Left kidney (tissue), 2 donors: ENCODE data around the gene KANSL2. TPM values are rescaled to one million over a fixed set of nuclear protein-coding genes. Genes with fewer than 3 reads are reported as not detected.
A peak's percentile ranks its signal among the peaks of the same experiment; 100 is the strongest.

Source experiments
- DNase-seq: peaks from one replicate; pipeline ENCODE4 v3.0.0-alpha.2; 2013
- polyA plus RNA-seq: library from polyadenylated mRNA; unstranded; fragments of 120-200 nt; gene quantifications from one replicate; pipeline ENCODE4 v1.2.1, GENCODE V29; 2013; ENCODE audit not compliant: insufficient read length

The KANSL2 gene
- polyA plus RNA-seq, 1 donor, result 63.5 TPM

- DNase-seq, result peak; percentile 74
Measured at GRCh38 chr12:48618541-48618940, 63.5 kb downstream of the KANSL2 start.

- no peak for DNase-seq
Measured at GRCh38 chr12:48615681-48616080, 66.4 kb downstream of the KANSL2 start.

- no peak for DNase-seq
Measured at GRCh38 chr12:48613321-48613720, 68.7 kb downstream of the KANSL2 start.

Other genes starting within 250 kb of the KANSL2 start
- gene ANP32D, start 209.7 kb downstream of the KANSL2 start, polyA plus RNA-seq, result 0.35 TPM
- gene C12orf54, start 199.7 kb downstream of the KANSL2 start, polyA plus RNA-seq, result 0.60 TPM
- gene OR8S1, start 156.6 kb downstream of the KANSL2 start, polyA plus RNA-seq, result not detected
- gene LALBA, start 112.2 kb downstream of the KANSL2 start, polyA plus RNA-seq, result not detected
- gene CCNT1, start 34.5 kb upstream of the KANSL2 start, polyA plus RNA-seq, result 40.2 TPM
- 94.3 TPM for gene ADCY6, start 106.9 kb upstream of the KANSL2 start, polyA plus RNA-seq
- gene CACNB3, start 136.3 kb upstream of the KANSL2 start, polyA plus RNA-seq, result 57.3 TPM
- 122 TPM for gene DDX23, start 169.9 kb upstream of the KANSL2 start, polyA plus RNA-seq
- gene RND1, start 183.6 kb upstream of the KANSL2 start, polyA plus RNA-seq, result 2.4 TPM
- 22.4 TPM for gene FKBP11, start 243.3 kb upstream of the KANSL2 start, polyA plus RNA-seq